Panc1 (cell line): ENCODE data around the gene TENM3. TPM values are rescaled to one million over a fixed set of nuclear protein-coding genes. Genes with fewer than 3 reads are reported as not detected.

Experiments used
- ATAC-seq: fragments of 200-7000 bp; cut with Tn5 transposase; 2 replicates; pipeline ENCODE4 v1.9.1; 2020; ENCODE audit warnings: mild to moderate bottlenecking, moderate library complexity
- BruUV-seq: library from RNA; stranded (reverse); fragments of 400-500 nt; replicated peaks from 2 replicates; lab custom pipeline; 2021; lab: Mats Ljungman, UMichigan
- CTCF ChIA-PET: fragments of 300-600 bp; sonication (Branson Sonifier 250); formaldehyde crosslinking; loops from one replicate; lab custom pipeline; 2022; ENCODE audit warnings: antibody characterized with exemption; lab: Charles Lee
- POLR2A ChIA-PET: fragments of 300-600 bp; sonication (Branson Sonifier 250); formaldehyde crosslinking; loops from one replicate; lab custom pipeline; 2022; ENCODE audit warnings: antibody characterized with exemption; lab: Charles Lee
- DNase-seq: peaks from one replicate; pipeline ENCODE4 v3.0.0-alpha.2; 2010; ENCODE audit warnings: low read depth, low spot score
- H3K27ac ChIP-seq: 2 replicates; pipeline ENCODE4 v1.5.1; 2011; ENCODE audit warnings: mild to moderate bottlenecking, low read length, inconsistent platforms
- H3K27me3 ChIP-seq: fragments of 200-500 bp; sonication (Bioruptor generic); 2 replicates; pipeline ENCODE4 v1.6.0; 2014; ENCODE audit warnings: low read length, inconsistent platforms; ENCODE audit not compliant: control insufficient read depth, insufficient read depth
- H3K36me3 ChIP-seq: fragments of 200-500 bp; sonication (Bioruptor generic); 2 replicates; pipeline ENCODE4 v1.5.1; 2014; ENCODE audit warnings: inconsistent platforms, mild to moderate bottlenecking, low read length, moderate library complexity; ENCODE audit not compliant: control insufficient read depth, insufficient read depth
- H3K4me1 ChIP-seq: 2 replicates; pipeline ENCODE4 v1.5.1; 2011; ENCODE audit warnings: inconsistent platforms, mild to moderate bottlenecking, low read length, moderate library complexity; ENCODE audit not compliant: control insufficient read depth, insufficient read depth
- H3K4me3 ChIP-seq, 2 experiments: 2 replicates each; pipeline ENCODE4 v1.5.1; 2011 to 2012; ENCODE audit warnings: low read depth in 2 of 2, low read length in 2 of 2, mild to moderate bottlenecking in 2 of 2, inconsistent platforms in 1 of 2, moderate library complexity in 1 of 2
- H3K9me3 ChIP-seq: fragments of 200-500 bp; sonication (Bioruptor generic); 2 replicates; pipeline ENCODE4 v1.5.1; 2014; ENCODE audit warnings: low read depth, mild to moderate bottlenecking, inconsistent platforms, low read length, moderate library complexity; ENCODE audit not compliant: control insufficient read depth, insufficient read depth
- POLR2AphosphoS5 ChIP-seq: IDR thresholded peaks from 2 replicates; pipeline ENCODE4 v1.6.1; 2012; ENCODE audit warnings: mild to moderate bottlenecking, low read depth, low read length, moderate library complexity
- SIN3A ChIP-seq: IDR thresholded peaks from 2 replicates; pipeline ENCODE4 v1.6.1; 2012; ENCODE audit warnings: low read depth, mild to moderate bottlenecking, low read length, moderate library complexity, borderline replicate concordance; ENCODE audit not compliant: insufficient read depth
- TCF7L2 ChIP-seq: IDR thresholded peaks from 2 replicates; pipeline ENCODE4 v1.6.1; 2011; ENCODE audit warnings: mild to moderate bottlenecking, low read depth, low read length, inconsistent platforms
- in situ Hi-C: cut with HindIII; loops from 2 replicates; pipeline ENCODE4 v1.10.0; 2016; ENCODE audit warnings: low sequenced_read_pairs, low pct_unique_long_range_greater_than_20kb
- intact Hi-C: fragments of 100-400 bp; cut with micrococcal nuclease; formaldehyde crosslinking; loops from one replicate; pipeline ENCODE4 v1.10.0; 2022; ENCODE audit not compliant: unreplicated experiment
- total RNA-seq: library from RNA; stranded (reverse); gene quantifications from one replicate; pipeline ENCODE4 v1.2.1, GENCODE V29; 2021; ENCODE audit not compliant: unreplicated experiment
- TF ChIP-seq, protein P1 (sequence below), 2 experiments: IDR thresholded peaks; 2 replicates each; pipeline ENCODE4 v1.6.1; 2011 to 2012; ENCODE audit warnings: low read depth in 2 of 2, control low read depth in 1 of 2, low read length in 1 of 2, mild to moderate bottlenecking in 1 of 2, moderate library complexity in 1 of 2; ENCODE audit not compliant: insufficient read depth in 1 of 2
- TF ChIP-seq, protein P2 (sequence below): fragments of 450-650 bp; IDR thresholded peaks from 2 replicates; pipeline ENCODE4 v1.5.1; 2017; ENCODE audit warnings: mild to moderate bottlenecking

TENM3 gene
- total RNA-seq, 1 experiment from 2014 or later, result 0.95 TPM

- CTCF ChIA-PET, result no interaction called here
- no peak for TF ChIP-seq TCF7L2
- TF ChIP-seq SIN3A, result no peak
- no peak for TF ChIP-seq POLR2AphosphoS5
- TF ChIP-seq, protein P1, sequence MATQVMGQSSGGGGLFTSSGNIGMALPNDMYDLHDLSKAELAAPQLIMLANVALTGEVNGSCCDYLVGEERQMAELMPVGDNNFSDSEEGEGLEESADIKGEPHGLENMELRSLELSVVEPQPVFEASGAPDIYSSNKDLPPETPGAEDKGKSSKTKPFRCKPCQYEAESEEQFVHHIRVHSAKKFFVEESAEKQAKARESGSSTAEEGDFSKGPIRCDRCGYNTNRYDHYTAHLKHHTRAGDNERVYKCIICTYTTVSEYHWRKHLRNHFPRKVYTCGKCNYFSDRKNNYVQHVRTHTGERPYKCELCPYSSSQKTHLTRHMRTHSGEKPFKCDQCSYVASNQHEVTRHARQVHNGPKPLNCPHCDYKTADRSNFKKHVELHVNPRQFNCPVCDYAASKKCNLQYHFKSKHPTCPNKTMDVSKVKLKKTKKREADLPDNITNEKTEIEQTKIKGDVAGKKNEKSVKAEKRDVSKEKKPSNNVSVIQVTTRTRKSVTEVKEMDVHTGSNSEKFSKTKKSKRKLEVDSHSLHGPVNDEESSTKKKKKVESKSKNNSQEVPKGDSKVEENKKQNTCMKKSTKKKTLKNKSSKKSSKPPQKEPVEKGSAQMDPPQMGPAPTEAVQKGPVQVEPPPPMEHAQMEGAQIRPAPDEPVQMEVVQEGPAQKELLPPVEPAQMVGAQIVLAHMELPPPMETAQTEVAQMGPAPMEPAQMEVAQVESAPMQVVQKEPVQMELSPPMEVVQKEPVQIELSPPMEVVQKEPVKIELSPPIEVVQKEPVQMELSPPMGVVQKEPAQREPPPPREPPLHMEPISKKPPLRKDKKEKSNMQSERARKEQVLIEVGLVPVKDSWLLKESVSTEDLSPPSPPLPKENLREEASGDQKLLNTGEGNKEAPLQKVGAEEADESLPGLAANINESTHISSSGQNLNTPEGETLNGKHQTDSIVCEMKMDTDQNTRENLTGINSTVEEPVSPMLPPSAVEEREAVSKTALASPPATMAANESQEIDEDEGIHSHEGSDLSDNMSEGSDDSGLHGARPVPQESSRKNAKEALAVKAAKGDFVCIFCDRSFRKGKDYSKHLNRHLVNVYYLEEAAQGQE (IDR thresholded peaks at IDR 0.05; ENCODE audit: insufficient read depth in 1 of 2, low read depth in 2 of 2, low read length in 1 of 2), result no peak
- TF ChIP-seq, protein P2, sequence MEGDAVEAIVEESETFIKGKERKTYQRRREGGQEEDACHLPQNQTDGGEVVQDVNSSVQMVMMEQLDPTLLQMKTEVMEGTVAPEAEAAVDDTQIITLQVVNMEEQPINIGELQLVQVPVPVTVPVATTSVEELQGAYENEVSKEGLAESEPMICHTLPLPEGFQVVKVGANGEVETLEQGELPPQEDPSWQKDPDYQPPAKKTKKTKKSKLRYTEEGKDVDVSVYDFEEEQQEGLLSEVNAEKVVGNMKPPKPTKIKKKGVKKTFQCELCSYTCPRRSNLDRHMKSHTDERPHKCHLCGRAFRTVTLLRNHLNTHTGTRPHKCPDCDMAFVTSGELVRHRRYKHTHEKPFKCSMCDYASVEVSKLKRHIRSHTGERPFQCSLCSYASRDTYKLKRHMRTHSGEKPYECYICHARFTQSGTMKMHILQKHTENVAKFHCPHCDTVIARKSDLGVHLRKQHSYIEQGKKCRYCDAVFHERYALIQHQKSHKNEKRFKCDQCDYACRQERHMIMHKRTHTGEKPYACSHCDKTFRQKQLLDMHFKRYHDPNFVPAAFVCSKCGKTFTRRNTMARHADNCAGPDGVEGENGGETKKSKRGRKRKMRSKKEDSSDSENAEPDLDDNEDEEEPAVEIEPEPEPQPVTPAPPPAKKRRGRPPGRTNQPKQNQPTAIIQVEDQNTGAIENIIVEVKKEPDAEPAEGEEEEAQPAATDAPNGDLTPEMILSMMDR, result no peak
- DNase-seq (no peak), ATAC-seq (no peak)
- intact Hi-C loops (no loop called here), in situ Hi-C loops (no loop called here)
- Histone ChIP-seq H3K9me3 (no peaks in the 10 kb centered on the region), H3K4me3 (no peak overlapping the region), H3K27me3 (no peaks in the 10 kb centered on the region), H3K4me1 (no peaks in the 10 kb centered on the region), H3K36me3 (no peaks in the 10 kb centered on the region), H3K27ac (no peak overlapping the region)
- POLR2A ChIA-PET, result no interaction called here
- no TSS peak for BruUV-seq
Measured at GRCh38 chr4:182583703-182584415, 340.7 kb downstream of the TENM3 start.

- H3K27me3 ChIP-seq, result no peaks in the 10 kb centered on the region
- no peak for ATAC-seq
- in situ Hi-C loops, result no loop called here
- no peaks in the 10 kb centered on the region for H3K36me3 ChIP-seq
- no peak overlapping the region for H3K27ac ChIP-seq
- POLR2A ChIA-PET, result no interaction called here
- intact Hi-C loops, result no loop called here
- CTCF ChIA-PET, result no interaction called here
- TF ChIP-seq, protein P1 (IDR thresholded peaks at IDR 0.05; ENCODE audit: insufficient read depth in 1 of 2, low read depth in 2 of 2, low read length in 1 of 2), result no peak
- TF ChIP-seq TCF7L2 (no peak), SIN3A (no peak), POLR2AphosphoS5 (no peak)
- TF ChIP-seq, protein P2, result no peak
- H3K4me1 ChIP-seq, result no peaks in the 10 kb centered on the region
- BruUV-seq, result no TSS peak
- H3K4me3 ChIP-seq, result no peak overlapping the region
- no peak for DNase-seq
- no peaks in the 10 kb centered on the region for H3K9me3 ChIP-seq
Measured at GRCh38 chr4:182585321-182585720, 342.1 kb downstream of the TENM3 start.
